HEK293 (cell line): Measurements from ENCODE around the gene ZFAND3.

Experiments used
- FEZF1 ChIP-seq: fragments of 450-650 bp; formaldehyde crosslinking; IDR thresholded peaks from 2 replicates; pipeline ENCODE4 v1.5.1; 2016; ENCODE audit warnings: missing biosample characterization, missing genetic modification characterization
- GFI1B ChIP-seq: fragments of 450-650 bp; formaldehyde crosslinking; IDR thresholded peaks from 2 replicates; pipeline ENCODE4 v1.5.1; 2016; ENCODE audit warnings: missing biosample characterization, missing genetic modification characterization
- GLI4 ChIP-seq: fragments of 450-650 bp; formaldehyde crosslinking; IDR thresholded peaks from 2 replicates; pipeline ENCODE4 v1.5.1; 2016; ENCODE audit warnings: missing biosample characterization, missing genetic modification characterization
- ZNF16 ChIP-seq: fragments of 450-650 bp; formaldehyde crosslinking; IDR thresholded peaks from 2 replicates; pipeline ENCODE4 v1.5.1; 2016; ENCODE audit warnings: low read depth, missing biosample characterization, missing genetic modification characterization
- ZNF239 ChIP-seq: fragments of 450-650 bp; formaldehyde crosslinking; IDR thresholded peaks from 2 replicates; pipeline ENCODE4 v1.5.1; 2016; ENCODE audit warnings: missing biosample characterization, missing genetic modification characterization
- ZNF501 ChIP-seq: fragments of 450-650 bp; formaldehyde crosslinking; IDR thresholded peaks from 2 replicates; pipeline ENCODE4 v1.5.1; 2016; ENCODE audit warnings: missing biosample characterization, missing genetic modification characterization
- ZNF785 ChIP-seq: fragments of 450-650 bp; formaldehyde crosslinking; IDR thresholded peaks from 2 replicates; pipeline ENCODE4 v1.5.1; 2016; ENCODE audit warnings: missing biosample characterization, missing genetic modification characterization
- ZNF791 ChIP-seq: fragments of 450-650 bp; formaldehyde crosslinking; IDR thresholded peaks from 2 replicates; pipeline ENCODE4 v1.5.1; 2016; ENCODE audit warnings: missing biosample characterization, missing genetic modification characterization
- TF ChIP-seq, protein P1 (sequence below): fragments of 450-650 bp; formaldehyde crosslinking; IDR thresholded peaks from 2 replicates; pipeline ENCODE4 v1.5.1; 2016; ENCODE audit warnings: missing biosample characterization, missing genetic modification characterization
- TF ChIP-seq, protein P2 (sequence below): fragments of 450-650 bp; formaldehyde crosslinking; IDR thresholded peaks from 2 replicates; pipeline ENCODE4 v1.5.1; 2016; ENCODE audit warnings: missing biosample characterization, missing genetic modification characterization, low read depth
- TF ChIP-seq, protein P3 (sequence below): fragments of 450-650 bp; formaldehyde crosslinking; IDR thresholded peaks from 2 replicates; pipeline ENCODE4 v1.5.1; 2016; ENCODE audit warnings: missing biosample characterization, missing genetic modification characterization, borderline replicate concordance
- TF ChIP-seq, protein P4 (sequence below): fragments of 450-650 bp; formaldehyde crosslinking; IDR thresholded peaks from 2 replicates; pipeline ENCODE4 v1.5.1; 2016; ENCODE audit warnings: missing biosample characterization, missing genetic modification characterization
- TF ChIP-seq, protein P5 (sequence below): fragments of 450-650 bp; formaldehyde crosslinking; IDR thresholded peaks from 2 replicates; pipeline ENCODE4 v1.5.1; 2016; ENCODE audit warnings: missing biosample characterization, missing genetic modification characterization
- TF ChIP-seq, protein P6 (sequence below): fragments of 450-650 bp; formaldehyde crosslinking; IDR thresholded peaks from 2 replicates; pipeline ENCODE4 v1.5.1; 2016; ENCODE audit warnings: missing biosample characterization, missing genetic modification characterization

DNA sequence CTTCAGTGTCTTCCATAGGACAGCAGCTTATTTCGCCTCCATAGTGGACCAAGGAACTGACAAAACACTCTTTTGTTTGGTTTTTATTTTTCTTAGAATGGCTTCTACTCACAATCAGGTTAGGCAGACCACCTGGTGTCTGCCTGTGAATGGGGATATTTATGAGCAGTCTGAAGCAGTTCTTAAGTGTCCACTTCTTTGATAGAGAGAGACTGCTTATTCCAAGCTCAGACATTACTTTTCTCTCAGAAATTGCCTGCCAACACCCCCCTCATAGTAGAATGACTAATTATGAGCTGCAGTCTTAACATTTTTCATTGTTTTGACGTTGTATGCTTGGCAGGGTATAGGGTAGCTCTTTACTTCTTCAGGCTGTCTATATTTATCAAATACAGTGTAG, 174.7 kb downstream of the ZFAND3 start:
- TF ChIP-seq, protein P1, sequence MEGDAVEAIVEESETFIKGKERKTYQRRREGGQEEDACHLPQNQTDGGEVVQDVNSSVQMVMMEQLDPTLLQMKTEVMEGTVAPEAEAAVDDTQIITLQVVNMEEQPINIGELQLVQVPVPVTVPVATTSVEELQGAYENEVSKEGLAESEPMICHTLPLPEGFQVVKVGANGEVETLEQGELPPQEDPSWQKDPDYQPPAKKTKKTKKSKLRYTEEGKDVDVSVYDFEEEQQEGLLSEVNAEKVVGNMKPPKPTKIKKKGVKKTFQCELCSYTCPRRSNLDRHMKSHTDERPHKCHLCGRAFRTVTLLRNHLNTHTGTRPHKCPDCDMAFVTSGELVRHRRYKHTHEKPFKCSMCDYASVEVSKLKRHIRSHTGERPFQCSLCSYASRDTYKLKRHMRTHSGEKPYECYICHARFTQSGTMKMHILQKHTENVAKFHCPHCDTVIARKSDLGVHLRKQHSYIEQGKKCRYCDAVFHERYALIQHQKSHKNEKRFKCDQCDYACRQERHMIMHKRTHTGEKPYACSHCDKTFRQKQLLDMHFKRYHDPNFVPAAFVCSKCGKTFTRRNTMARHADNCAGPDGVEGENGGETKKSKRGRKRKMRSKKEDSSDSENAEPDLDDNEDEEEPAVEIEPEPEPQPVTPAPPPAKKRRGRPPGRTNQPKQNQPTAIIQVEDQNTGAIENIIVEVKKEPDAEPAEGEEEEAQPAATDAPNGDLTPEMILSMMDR = no peak
- TF ChIP-seq, protein P2, sequence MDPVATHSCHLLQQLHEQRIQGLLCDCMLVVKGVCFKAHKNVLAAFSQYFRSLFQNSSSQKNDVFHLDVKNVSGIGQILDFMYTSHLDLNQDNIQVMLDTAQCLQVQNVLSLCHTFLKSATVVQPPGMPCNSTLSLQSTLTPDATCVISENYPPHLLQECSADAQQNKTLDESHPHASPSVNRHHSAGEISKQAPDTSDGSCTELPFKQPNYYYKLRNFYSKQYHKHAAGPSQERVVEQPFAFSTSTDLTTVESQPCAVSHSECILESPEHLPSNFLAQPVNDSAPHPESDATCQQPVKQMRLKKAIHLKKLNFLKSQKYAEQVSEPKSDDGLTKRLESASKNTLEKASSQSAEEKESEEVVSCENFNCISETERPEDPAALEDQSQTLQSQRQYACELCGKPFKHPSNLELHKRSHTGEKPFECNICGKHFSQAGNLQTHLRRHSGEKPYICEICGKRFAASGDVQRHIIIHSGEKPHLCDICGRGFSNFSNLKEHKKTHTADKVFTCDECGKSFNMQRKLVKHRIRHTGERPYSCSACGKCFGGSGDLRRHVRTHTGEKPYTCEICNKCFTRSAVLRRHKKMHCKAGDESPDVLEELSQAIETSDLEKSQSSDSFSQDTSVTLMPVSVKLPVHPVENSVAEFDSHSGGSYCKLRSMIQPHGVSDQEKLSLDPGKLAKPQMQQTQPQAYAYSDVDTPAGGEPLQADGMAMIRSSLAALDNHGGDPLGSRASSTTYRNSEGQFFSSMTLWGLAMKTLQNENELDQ (tag by site-specific recombination) = no peak
- TF ChIP-seq GLI4 (no peak), ZNF501 (tag by site-specific recombination) (no peak), GFI1B (no peak), FEZF1 (no peak), ZNF785 (no peak), ZNF16 (tag by site-specific recombination) (no peak), ZNF239 (tag by site-specific recombination) (no peak), ZNF791 (no peak)
- TF ChIP-seq, protein P3, sequence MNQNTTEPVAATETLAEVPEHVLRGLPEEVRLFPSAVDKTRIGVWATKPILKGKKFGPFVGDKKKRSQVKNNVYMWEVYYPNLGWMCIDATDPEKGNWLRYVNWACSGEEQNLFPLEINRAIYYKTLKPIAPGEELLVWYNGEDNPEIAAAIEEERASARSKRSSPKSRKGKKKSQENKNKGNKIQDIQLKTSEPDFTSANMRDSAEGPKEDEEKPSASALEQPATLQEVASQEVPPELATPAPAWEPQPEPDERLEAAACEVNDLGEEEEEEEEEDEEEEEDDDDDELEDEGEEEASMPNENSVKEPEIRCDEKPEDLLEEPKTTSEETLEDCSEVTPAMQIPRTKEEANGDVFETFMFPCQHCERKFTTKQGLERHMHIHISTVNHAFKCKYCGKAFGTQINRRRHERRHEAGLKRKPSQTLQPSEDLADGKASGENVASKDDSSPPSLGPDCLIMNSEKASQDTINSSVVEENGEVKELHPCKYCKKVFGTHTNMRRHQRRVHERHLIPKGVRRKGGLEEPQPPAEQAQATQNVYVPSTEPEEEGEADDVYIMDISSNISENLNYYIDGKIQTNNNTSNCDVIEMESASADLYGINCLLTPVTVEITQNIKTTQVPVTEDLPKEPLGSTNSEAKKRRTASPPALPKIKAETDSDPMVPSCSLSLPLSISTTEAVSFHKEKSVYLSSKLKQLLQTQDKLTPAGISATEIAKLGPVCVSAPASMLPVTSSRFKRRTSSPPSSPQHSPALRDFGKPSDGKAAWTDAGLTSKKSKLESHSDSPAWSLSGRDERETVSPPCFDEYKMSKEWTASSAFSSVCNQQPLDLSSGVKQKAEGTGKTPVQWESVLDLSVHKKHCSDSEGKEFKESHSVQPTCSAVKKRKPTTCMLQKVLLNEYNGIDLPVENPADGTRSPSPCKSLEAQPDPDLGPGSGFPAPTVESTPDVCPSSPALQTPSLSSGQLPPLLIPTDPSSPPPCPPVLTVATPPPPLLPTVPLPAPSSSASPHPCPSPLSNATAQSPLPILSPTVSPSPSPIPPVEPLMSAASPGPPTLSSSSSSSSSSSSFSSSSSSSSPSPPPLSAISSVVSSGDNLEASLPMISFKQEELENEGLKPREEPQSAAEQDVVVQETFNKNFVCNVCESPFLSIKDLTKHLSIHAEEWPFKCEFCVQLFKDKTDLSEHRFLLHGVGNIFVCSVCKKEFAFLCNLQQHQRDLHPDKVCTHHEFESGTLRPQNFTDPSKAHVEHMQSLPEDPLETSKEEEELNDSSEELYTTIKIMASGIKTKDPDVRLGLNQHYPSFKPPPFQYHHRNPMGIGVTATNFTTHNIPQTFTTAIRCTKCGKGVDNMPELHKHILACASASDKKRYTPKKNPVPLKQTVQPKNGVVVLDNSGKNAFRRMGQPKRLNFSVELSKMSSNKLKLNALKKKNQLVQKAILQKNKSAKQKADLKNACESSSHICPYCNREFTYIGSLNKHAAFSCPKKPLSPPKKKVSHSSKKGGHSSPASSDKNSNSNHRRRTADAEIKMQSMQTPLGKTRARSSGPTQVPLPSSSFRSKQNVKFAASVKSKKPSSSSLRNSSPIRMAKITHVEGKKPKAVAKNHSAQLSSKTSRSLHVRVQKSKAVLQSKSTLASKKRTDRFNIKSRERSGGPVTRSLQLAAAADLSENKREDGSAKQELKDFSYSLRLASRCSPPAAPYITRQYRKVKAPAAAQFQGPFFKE (tag by site-specific recombination) = no peak
- TF ChIP-seq, protein P4, sequence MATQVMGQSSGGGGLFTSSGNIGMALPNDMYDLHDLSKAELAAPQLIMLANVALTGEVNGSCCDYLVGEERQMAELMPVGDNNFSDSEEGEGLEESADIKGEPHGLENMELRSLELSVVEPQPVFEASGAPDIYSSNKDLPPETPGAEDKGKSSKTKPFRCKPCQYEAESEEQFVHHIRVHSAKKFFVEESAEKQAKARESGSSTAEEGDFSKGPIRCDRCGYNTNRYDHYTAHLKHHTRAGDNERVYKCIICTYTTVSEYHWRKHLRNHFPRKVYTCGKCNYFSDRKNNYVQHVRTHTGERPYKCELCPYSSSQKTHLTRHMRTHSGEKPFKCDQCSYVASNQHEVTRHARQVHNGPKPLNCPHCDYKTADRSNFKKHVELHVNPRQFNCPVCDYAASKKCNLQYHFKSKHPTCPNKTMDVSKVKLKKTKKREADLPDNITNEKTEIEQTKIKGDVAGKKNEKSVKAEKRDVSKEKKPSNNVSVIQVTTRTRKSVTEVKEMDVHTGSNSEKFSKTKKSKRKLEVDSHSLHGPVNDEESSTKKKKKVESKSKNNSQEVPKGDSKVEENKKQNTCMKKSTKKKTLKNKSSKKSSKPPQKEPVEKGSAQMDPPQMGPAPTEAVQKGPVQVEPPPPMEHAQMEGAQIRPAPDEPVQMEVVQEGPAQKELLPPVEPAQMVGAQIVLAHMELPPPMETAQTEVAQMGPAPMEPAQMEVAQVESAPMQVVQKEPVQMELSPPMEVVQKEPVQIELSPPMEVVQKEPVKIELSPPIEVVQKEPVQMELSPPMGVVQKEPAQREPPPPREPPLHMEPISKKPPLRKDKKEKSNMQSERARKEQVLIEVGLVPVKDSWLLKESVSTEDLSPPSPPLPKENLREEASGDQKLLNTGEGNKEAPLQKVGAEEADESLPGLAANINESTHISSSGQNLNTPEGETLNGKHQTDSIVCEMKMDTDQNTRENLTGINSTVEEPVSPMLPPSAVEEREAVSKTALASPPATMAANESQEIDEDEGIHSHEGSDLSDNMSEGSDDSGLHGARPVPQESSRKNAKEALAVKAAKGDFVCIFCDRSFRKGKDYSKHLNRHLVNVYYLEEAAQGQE (tag by site-specific recombination) = no peak
- TF ChIP-seq, protein P5, sequence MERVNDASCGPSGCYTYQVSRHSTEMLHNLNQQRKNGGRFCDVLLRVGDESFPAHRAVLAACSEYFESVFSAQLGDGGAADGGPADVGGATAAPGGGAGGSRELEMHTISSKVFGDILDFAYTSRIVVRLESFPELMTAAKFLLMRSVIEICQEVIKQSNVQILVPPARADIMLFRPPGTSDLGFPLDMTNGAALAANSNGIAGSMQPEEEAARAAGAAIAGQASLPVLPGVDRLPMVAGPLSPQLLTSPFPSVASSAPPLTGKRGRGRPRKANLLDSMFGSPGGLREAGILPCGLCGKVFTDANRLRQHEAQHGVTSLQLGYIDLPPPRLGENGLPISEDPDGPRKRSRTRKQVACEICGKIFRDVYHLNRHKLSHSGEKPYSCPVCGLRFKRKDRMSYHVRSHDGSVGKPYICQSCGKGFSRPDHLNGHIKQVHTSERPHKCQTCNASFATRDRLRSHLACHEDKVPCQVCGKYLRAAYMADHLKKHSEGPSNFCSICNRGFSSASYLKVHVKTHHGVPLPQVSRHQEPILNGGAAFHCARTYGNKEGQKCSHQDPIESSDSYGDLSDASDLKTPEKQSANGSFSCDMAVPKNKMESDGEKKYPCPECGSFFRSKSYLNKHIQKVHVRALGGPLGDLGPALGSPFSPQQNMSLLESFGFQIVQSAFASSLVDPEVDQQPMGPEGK (tag by site-specific recombination) = no peak
- TF ChIP-seq, protein P6, sequence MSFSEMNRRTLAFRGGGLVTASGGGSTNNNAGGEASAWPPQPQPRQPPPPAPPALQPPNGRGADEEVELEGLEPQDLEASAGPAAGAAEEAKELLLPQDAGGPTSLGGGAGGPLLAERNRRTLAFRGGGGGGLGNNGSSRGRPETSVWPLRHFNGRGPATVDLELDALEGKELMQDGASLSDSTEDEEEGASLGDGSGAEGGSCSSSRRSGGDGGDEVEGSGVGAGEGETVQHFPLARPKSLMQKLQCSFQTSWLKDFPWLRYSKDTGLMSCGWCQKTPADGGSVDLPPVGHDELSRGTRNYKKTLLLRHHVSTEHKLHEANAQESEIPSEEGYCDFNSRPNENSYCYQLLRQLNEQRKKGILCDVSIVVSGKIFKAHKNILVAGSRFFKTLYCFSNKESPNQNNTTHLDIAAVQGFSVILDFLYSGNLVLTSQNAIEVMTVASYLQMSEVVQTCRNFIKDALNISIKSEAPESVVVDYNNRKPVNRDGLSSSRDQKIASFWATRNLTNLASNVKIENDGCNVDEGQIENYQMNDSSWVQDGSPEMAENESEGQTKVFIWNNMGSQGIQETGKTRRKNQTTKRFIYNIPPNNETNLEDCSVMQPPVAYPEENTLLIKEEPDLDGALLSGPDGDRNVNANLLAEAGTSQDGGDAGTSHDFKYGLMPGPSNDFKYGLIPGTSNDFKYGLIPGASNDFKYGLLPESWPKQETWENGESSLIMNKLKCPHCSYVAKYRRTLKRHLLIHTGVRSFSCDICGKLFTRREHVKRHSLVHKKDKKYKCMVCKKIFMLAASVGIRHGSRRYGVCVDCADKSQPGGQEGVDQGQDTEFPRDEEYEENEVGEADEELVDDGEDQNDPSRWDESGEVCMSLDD (tag by site-specific recombination) = no peak
